ENCODE data around the gene LTO1.
A peak's percentile ranks its signal among the peaks of the same experiment; 100 is the strongest.

GRCh38 chr11:69670158-69670845 lies 4.9 kb downstream of the LTO1 start:
- TF ChIP-seq CTCF (IDR thresholded peaks at IDR 0.05): peak; percentile 95
- no peak for TF ChIP-seq ZFX (IDR thresholded peaks at IDR 0.05; ENCODE audit: borderline replicate concordance)
